ENCODE results near the gene KRTAP5-4. TPM values are rescaled to one million over a fixed set of nuclear protein-coding genes. Genes with fewer than 3 reads are reported as not detected.
"Not testable (repeated sequence)": the region's sequence is repeated elsewhere in the genome, so short reads cannot be mapped to it uniquely, and the experiment has no call there.

Gene KRTAP5-4
- polyA plus RNA-seq, 1 experiment = not detected

GRCh38 chr11:1648653-1649420, 26.9 kb upstream of the KRTAP5-4 start:
- TF ChIP-seq CTCF (IDR thresholded peaks at IDR 0.05; ENCODE audit: insufficient read depth, low read depth, low read length) = no peak
- CTCF ChIA-PET = interaction anchor here (1.4 kb wide), 1 partner anchor 45 kb away, joined by 3 read pairs; no protein-coding TSS in a partner anchor
- POLR2A ChIA-PET = no interaction called here
- DNase-seq (ENCODE audit: low read depth) = no peak
- H3K4me3 ChIP-seq (ENCODE audit: low read depth, low read length) = no peak overlapping the region
- H3K36me3 ChIP-seq (ENCODE audit: control insufficient read depth, insufficient read depth, low read length) = no peaks in the 10 kb centered on the region
- no peaks in the 10 kb centered on the region; the same call in none of the 2 replicates for H3K27me3 ChIP-seq (ENCODE audit: control insufficient read depth, insufficient read depth, low read length)

- CTCF ChIA-PET = interaction anchor here (0.7 kb wide), 1 partner anchor 185 kb away, joined by 4 read pairs; no protein-coding TSS in a partner anchor
- H3K27me3 ChIP-seq (ENCODE audit: control insufficient read depth, insufficient read depth, low read length) = no peaks in the 10 kb centered on the region; the same call in none of the 2 replicates
Measured at GRCh38 chr11:1647901-1648652, 26.1 kb upstream of the KRTAP5-4 start.

GRCh38 chr11:1646540-1646939, 24.6 kb upstream of the KRTAP5-4 start:
- H3K4me3 ChIP-seq (ENCODE audit: low read depth, low read length); H3K36me3 ChIP-seq (ENCODE audit: control insufficient read depth, insufficient read depth, low read length); DNase-seq (ENCODE audit: low read depth); H3K27me3 ChIP-seq (ENCODE audit: control insufficient read depth, insufficient read depth, low read length); POLR2A ChIA-PET: not testable (repeated sequence)
- CTCF ChIA-PET = interaction anchor here (1.2 to 10.4 kb wide), 3 partner anchors 10 to 48 kb away, joined by 3 to 65 read pairs (median 3); partner anchors contain the start of gene KRTAP5-5

More at GRCh38 chr11:1647901-1648652, 26.1 kb upstream of the KRTAP5-4 start:
- no peak overlapping the region for H3K4me3 ChIP-seq (ENCODE audit: low read depth, low read length)
- H3K36me3 ChIP-seq (ENCODE audit: control insufficient read depth, insufficient read depth, low read length) = no peaks in the 10 kb centered on the region
- no peak for TF ChIP-seq CTCF (IDR thresholded peaks at IDR 0.05; ENCODE audit: insufficient read depth, low read depth, low read length)
- no peak for DNase-seq (ENCODE audit: low read depth)
- POLR2A ChIA-PET = no interaction called here

- Histone ChIP-seq H3K27me3 (ENCODE audit: control insufficient read depth, insufficient read depth, low read length) (no peaks in the 10 kb centered on the region; the same call in 1 of the 2 replicates), H3K4me3 (ENCODE audit: low read depth, low read length) (no peak overlapping the region), H3K36me3 (ENCODE audit: control insufficient read depth, insufficient read depth, low read length) (no peaks in the 10 kb centered on the region)
- POLR2A ChIA-PET = no interaction called here
- CTCF ChIA-PET = interaction anchor here (1.3 to 10.4 kb wide), 2 partner anchors 16 to 49 kb away, joined by 3 to 65 read pairs; partner anchors contain the start of gene KRTAP5-5
- DNase-seq (ENCODE audit: low read depth) = no peak
- TF ChIP-seq CTCF (IDR thresholded peaks at IDR 0.05; ENCODE audit: insufficient read depth, low read depth, low read length) = no peak
Measured at GRCh38 chr11:1645357-1645821, 23.5 kb upstream of the KRTAP5-4 start.

GRCh38 chr11:1644601-1645356, 22.8 kb upstream of the KRTAP5-4 start:
- H3K36me3 ChIP-seq (ENCODE audit: control insufficient read depth, insufficient read depth, low read length) = no peaks in the 10 kb centered on the region
- ChIA-PET CTCF (interaction anchor here (0.8 to 10.4 kb wide), 3 partner anchors 8 to 188 kb away, joined by 3 to 65 read pairs (median 7); partner anchors contain the start of gene KRTAP5-5), POLR2A (no interaction called here)
- H3K4me3 ChIP-seq (ENCODE audit: low read depth, low read length) = no peak overlapping the region
- DNase-seq (ENCODE audit: low read depth) = no peak
- no peaks in the 10 kb centered on the region; the same call in 1 of the 2 replicates for H3K27me3 ChIP-seq (ENCODE audit: control insufficient read depth, insufficient read depth, low read length)
- TF ChIP-seq CTCF (IDR thresholded peaks at IDR 0.05; ENCODE audit: insufficient read depth, low read depth, low read length) = no peak

All from BJ (cell line).